Heart left ventricle (tissue), 16 donors: ENCODE results near the gene TRMU. TPM values are rescaled to one million over a fixed set of nuclear protein-coding genes. Genes with fewer than 3 reads are reported as not detected.

Experiments used
- ATAC-seq, 4 donors: fragments of 200-7000 bp; cut with Tn5 transposase; one replicate each; pipeline ENCODE4 v1.9.1; 2020 to 2022; ENCODE audit warnings: moderate library complexity in 4 of 4, mild to moderate bottlenecking in 3 of 4, moderate number of reproducible peaks in 1 of 4
- DNase-seq, 5 donors: peaks; one replicate each; pipeline ENCODE4 v3.0.0-alpha.2; 2020
- H3K27ac ChIP-seq, 12 donors: fragments of 200-600 bp; sonication (generic) in 4 of 12; one replicate each; pipeline versions ENCODE4 v1.5.0 to v1.8.0; 2016 to 2022; ENCODE audit warnings: mild to moderate bottlenecking in 2 of 12
- H3K27me3 ChIP-seq, 9 donors: fragments of 200-600 bp; sonication (generic) in 2 of 9; one replicate each; pipeline versions ENCODE4 v1.5.1 to v1.8.0; 2016 to 2022; ENCODE audit warnings: mild to moderate bottlenecking in 3 of 9
- H3K36me3 ChIP-seq, 9 donors: fragments of 200-600 bp; sonication (generic) in 2 of 9; one replicate each; pipeline versions ENCODE4 v1.5.0 to v1.8.0; 2018 to 2022; ENCODE audit warnings: mild to moderate bottlenecking in 2 of 9
- H3K4me1 ChIP-seq, 12 donors: fragments of 200-600 bp; sonication (generic) in 4 of 12; one replicate each; pipeline versions ENCODE4 v1.5.0 to v1.8.0; 2016 to 2022; ENCODE audit warnings: mild to moderate bottlenecking in 3 of 12
- H3K4me3 ChIP-seq, 12 donors: fragments of 200-600 bp; sonication (generic) in 4 of 12; one replicate each; pipeline versions ENCODE4 v1.5.0 to v1.8.0; 2017 to 2022; ENCODE audit warnings: mild to moderate bottlenecking in 9 of 12, moderate library complexity in 4 of 12
- H3K9me3 ChIP-seq, 12 donors: fragments of 200-600 bp; sonication (generic) in 4 of 12; one replicate each; pipeline versions ENCODE4 v1.5.0 to v1.8.0; 2016 to 2022; ENCODE audit warnings: mild to moderate bottlenecking in 1 of 12
- POLR2A ChIP-seq, 2 donors: fragments of 450-650 bp; IDR thresholded peaks; one replicate each; pipeline ENCODE4 v1.6.1; 2017; ENCODE audit warnings: antibody characterized with exemption in 2 of 2, mild to moderate bottlenecking in 2 of 2, moderate library complexity in 2 of 2
- WGBS, 4 donors: extraction: QIAGEN DNeasy Blood & Tissue Kit in 2 of 4; methylation state at CpG; one replicate each; pipeline versions ENCODE4 v1.1.5 to v1.1.7; 2013 to 2018; 5-methylcytosine and 5-hydroxymethylcytosine counted together
- intact Hi-C, 10 donors: fragments of 100-400 bp; cut with DNase I; formaldehyde crosslinking; loops; one replicate each; pipeline versions ENCODE4 v1.11.1 to v1.14.2; 2022
- polyA plus RNA-seq, 2 donors: library from polyadenylated mRNA; stranded (reverse); fragments of 200-250 nt; gene quantifications; one replicate each; pipeline ENCODE4 v1.2.3, GENCODE V29; 2013
- total RNA-seq, 9 donors: library from RNA; depleted of rRNA in 2 of 9; stranded (reverse); fragments of >200 nt in 2 of 9; fragmentation: NEBNext Ultra II Directional in 3 of 9; extraction: Animal tissue kit (Norgen Biotek cat#: 25700) in 3 of 9; gene quantifications; one replicate each; pipeline versions ENCODE4 v1.1.0 to v1.2.4, GENCODE V29; 2016 to 2023
- TF ChIP-seq, protein P1 (sequence below), 12 donors: fragments of 200-600 bp; sonication (generic) in 4 of 12; IDR thresholded peaks; one replicate each; pipeline versions ENCODE4 v1.5.0 to v1.8.0; 2018 to 2022; ENCODE audit warnings: antibody characterized with exemption in 12 of 12, mild to moderate bottlenecking in 5 of 12
- donor health status: ischemic (EF 13 %, LVEDD 7.1; RV severe dilation, severe dysfunction).
- donor health status: healthy with polysubstance abuse.
- donor health status: DM: no; HTN: yes; CAD: no.
- donor health status: DM: no; HTN: no; CAD: no.
- donor health status: ischemic (EF 25% LVEDD 6.9; RV normal size, moderate dysfunction).
- donor health status: ischemic (EF 25% LVEDD 5.7; RV mildly dilated, moderate dysfunction).
- donor health status: healthy.
- donor health status: DM: yes; HTN: yes; CAD: no.
- donor health status: ischemic (EF 35%, LVEDD 5.7; RV mildly dilated, moderate dysfunction).
- donor health status: nonischemic (EF 11% LVEDD 7.7; RV severe dilation, severe dysfunction).
- donor health status: DM: yes; HTN: yes; CAD: no.
- donor health status: PGD.
- donor health status: ischemic (EF 29% LVEDD 5.4; RV normal size, mild dysfunction).
- donor health status: nonischemic (EF 23%, LVEDD 6.1; RV moderate dilation, normal function).

The TRMU gene
- total and polyA plus RNA-seq, 11 donors, result 24.3 to 48.7 (median 33.3) TPM

DNA sequence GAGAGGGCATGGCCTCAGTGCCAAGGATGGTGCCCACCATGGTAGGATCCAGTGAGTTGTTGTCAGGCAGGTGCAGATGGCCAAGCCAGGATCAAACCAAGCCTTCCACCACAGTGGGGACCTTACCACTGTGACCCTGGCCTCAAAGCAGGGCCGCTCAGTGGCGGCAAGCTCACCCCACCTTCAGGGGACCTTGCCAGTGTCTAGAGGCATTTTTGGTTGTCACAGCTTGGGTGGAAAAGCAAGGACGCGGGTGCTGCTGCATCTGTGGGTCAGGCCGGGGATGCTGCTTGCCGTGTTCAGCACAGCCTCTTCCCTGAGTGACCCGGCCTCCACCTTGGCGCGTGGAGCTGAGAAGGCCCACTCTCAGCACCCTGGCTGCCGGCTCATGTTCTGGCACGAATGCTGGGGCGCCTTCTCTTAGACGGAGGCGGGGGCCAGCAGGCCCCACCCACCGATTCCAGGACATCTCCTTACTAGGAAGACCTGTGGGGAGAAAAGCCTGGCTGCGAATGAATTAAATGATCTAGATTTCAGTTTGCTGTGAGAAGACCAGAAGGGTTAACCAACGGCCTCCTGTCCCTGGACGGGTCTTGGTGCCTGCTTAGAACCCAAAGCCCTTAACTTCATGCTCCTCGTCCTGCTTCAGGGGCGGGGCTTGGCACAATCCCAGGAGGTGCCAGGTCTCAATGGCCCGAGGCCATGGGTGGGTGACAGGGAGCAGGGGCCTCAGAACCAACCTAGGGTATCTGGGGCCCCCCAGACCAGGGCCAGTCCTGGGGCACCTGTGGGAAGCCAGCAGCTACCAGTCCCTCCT, 18.9 kb downstream of the TRMU start:
- no peaks in the 10 kb centered on the region for H3K27me3 ChIP-seq
- TF ChIP-seq, protein P1, sequence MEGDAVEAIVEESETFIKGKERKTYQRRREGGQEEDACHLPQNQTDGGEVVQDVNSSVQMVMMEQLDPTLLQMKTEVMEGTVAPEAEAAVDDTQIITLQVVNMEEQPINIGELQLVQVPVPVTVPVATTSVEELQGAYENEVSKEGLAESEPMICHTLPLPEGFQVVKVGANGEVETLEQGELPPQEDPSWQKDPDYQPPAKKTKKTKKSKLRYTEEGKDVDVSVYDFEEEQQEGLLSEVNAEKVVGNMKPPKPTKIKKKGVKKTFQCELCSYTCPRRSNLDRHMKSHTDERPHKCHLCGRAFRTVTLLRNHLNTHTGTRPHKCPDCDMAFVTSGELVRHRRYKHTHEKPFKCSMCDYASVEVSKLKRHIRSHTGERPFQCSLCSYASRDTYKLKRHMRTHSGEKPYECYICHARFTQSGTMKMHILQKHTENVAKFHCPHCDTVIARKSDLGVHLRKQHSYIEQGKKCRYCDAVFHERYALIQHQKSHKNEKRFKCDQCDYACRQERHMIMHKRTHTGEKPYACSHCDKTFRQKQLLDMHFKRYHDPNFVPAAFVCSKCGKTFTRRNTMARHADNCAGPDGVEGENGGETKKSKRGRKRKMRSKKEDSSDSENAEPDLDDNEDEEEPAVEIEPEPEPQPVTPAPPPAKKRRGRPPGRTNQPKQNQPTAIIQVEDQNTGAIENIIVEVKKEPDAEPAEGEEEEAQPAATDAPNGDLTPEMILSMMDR (IDR thresholded peaks at IDR 0.05), result no peak
- TF ChIP-seq POLR2A (IDR thresholded peaks at IDR 0.05), result no peak
- no peak overlapping the region for H3K4me3 ChIP-seq
- H3K27ac ChIP-seq, result peak overlapping the region in 11 of 12 donors; percentile 34 to 94 (median 75)
- ATAC-seq (no peak), DNase-seq (peak in 3 of 5 donors; percentile 18 to 58 (median 40))
- WGBS, 4 donors, result 69 to 81% (median 76%) methylated on average over 18 to 21 of the region's 21 CpGs
- peaks cover 0 to 58% (median 22%) of the 10 kb centered on the region in 12 donors for H3K4me1 ChIP-seq
- H3K36me3 ChIP-seq, result peaks cover 4 to 89% (median 74%) of the 10 kb centered on the region in 9 donors
- intact Hi-C loops, result loop anchor here in 2 of 10 donors (10.0 kb wide), 3 partner anchors 50 to 450 kb away; no protein-coding TSS in a partner anchor
- no peaks in the 10 kb centered on the region for H3K9me3 ChIP-seq

DNA sequence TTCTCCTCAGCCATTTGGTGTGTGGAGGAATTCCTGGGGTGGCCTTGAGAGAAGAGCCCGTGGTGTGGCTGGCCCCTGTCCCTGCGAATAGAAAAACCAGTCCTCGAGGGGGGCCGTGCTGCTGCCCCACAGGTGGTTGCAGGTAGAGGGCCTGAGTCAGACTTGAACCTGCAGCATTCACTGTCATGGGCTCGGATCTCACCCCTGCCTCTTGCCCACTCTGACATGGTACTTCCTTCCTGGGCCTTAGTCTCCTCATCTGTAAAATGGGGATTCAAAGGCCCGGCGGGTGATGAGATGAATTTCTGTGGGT, 19.4 kb downstream of the TRMU start:
- DNase-seq, result no peak
- peaks cover 4 to 83% (median 69%) of the 10 kb centered on the region in 9 donors for H3K36me3 ChIP-seq
- H3K9me3 ChIP-seq, result peaks cover 0 to 3% (median 0%) of the 10 kb centered on the region in 12 donors
- peaks cover 0 to 52% (median 19%) of the 10 kb centered on the region in 12 donors for H3K4me1 ChIP-seq
- 83 to 90% (median 86%) methylated on average over 3 to 7 of the region's 7 CpGs for WGBS, 4 donors
- no peaks in the 10 kb centered on the region for H3K27me3 ChIP-seq
- peak overlapping the region in 4 of 12 donors; percentile 68 to 94 (median 82) for H3K27ac ChIP-seq
- H3K4me3 ChIP-seq, result no peak overlapping the region
- intact Hi-C loops, result loop anchor here in 5 of 10 donors (1.0 to 10.0 kb wide), 6 partner anchors 50 to 450 kb away; partner anchors contain the start of gene CELSR1 (in 1 of the 5)
- no peak for ATAC-seq
- TF ChIP-seq, protein P1 (IDR thresholded peaks at IDR 0.05), result no peak
- no peak for TF ChIP-seq POLR2A (IDR thresholded peaks at IDR 0.05)

DNA sequence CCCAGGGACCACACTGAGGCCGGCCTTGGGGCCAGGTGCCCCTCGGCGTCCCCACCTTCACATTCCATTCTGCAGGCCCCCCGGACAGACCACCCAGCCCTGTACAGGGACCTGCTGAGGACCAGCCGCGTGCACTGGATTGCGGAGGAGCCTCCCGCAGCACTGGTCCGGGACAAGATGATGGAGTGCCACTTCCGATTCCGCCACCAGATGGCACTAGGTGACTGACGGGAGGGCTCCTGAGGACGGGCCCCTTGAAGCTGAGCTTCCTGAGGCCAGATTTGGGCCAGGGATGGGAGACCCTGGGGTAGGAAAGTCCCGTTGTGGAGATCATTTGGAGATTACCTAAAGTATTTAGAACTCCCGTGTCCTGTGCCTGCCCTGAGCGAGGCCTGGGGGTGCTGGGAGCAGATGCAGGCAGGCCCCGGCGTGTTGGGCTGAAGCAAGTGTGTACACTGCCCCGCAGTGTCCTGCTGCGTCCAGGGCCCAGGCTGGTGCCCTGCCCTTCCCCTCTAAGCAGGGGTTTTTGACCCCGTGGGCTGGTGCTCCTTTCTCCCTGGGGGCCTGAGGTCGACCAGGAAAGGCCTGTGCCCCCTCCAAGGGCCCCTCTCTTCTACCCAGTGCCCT, 20.0 kb downstream of the TRMU start:
- Histone ChIP-seq H3K27ac (peak overlapping the region in 4 of 12 donors; percentile 20 to 94 (median 57)), H3K9me3 (peaks cover 0 to 8% (median 0%) of the 10 kb centered on the region in 12 donors), H3K27me3 (no peaks in the 10 kb centered on the region), H3K4me1 (peaks cover 0 to 47% (median 17%) of the 10 kb centered on the region in 12 donors), H3K4me3 (no peak overlapping the region), H3K36me3 (peaks cover 4 to 78% (median 64%) of the 10 kb centered on the region in 9 donors)
- DNase-seq (peak; percentile 62 to 74 (median 71)), ATAC-seq (peak; percentile 11 to 49 (median 18))
- intact Hi-C loops, result loop anchor here in 5 of 10 donors (1.0 to 10.0 kb wide), 6 partner anchors 49 to 449 kb away; partner anchors contain the start of gene CELSR1 (in 1 of the 5)
- 41 to 55% (median 51%) methylated on average over 13 to 22 of the region's 22 CpGs for WGBS, 4 donors
- TF ChIP-seq, protein P1 (IDR thresholded peaks at IDR 0.05), result peak; percentile 58 to 83 (median 73)
- no peak for TF ChIP-seq POLR2A (IDR thresholded peaks at IDR 0.05)
